GM18907 (cell line): ENCODE measurements around the gene ABI2.
"Not testable (repeated sequence)": the region's sequence is repeated elsewhere in the genome, so short reads cannot be mapped to it uniquely, and the experiment has no call there.

Experiments used
- ATAC-seq: cut with Tn5 transposase; IDR thresholded peaks from one replicate; pipeline ENCODE4 v1.9.1; 2021; ENCODE audit warnings: mild to moderate bottlenecking, moderate library complexity; ENCODE audit not compliant: unreplicated experiment

The ABI2 gene

DNA sequence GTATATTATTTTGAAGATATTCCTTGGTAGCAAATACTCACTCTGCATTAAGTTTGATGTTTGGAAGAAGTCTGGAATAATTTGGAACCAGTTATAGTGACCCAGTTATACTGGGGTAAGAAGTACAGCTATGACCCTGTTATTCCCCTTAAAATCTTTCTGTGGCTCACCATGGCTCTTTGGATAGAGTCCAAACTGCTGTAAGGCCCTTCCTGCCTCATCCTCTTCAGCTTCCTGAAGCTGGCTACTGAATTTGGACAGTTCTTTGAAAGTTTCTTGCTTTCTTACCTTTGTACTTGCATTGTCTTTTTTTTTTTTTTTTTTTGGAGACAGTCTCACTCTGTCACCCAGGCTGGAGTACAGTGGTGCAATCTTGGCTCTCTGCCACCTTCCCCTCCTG, 85.6 kb downstream of the ABI2 start:
- no peak for ATAC-seq

DNA sequence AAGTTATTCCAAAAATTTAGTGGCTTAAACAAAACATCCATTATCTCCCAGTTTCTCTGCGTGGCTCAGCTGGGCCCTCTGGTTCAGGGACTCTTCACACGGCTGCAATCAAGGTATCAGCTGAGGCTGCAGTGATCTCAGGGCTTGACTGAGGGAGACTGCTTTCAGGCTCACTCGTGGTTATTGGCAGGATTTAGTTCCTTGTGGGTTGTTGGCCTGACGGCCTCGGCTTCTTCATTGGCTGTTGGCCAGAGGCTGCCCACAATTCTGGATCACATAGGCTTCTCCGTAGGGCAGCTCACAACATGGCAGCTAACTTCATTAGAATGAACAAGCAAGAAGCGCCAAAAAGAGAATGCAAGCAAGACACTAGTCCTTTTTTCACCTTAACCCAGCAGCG, 90.1 kb downstream of the ABI2 start:
- no peak for ATAC-seq

DNA sequence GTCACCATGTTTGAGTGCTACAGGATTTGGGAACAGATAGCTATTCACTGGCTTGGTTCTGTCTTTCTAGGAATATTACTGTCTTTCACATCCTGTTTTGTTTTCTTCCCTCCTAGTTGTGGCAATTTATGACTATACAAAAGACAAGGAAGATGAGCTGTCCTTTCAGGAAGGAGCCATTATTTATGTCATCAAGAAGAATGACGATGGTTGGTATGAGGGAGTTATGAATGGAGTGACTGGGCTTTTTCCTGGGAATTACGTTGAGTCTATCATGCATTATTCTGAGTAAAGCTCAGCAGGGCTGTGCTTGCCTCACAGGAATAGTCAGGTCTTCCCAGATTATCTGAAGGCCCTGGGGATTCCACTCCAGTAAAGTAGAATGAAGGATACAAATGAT, 98.9 kb downstream of the ABI2 start:
- no peak for ATAC-seq

DNA sequence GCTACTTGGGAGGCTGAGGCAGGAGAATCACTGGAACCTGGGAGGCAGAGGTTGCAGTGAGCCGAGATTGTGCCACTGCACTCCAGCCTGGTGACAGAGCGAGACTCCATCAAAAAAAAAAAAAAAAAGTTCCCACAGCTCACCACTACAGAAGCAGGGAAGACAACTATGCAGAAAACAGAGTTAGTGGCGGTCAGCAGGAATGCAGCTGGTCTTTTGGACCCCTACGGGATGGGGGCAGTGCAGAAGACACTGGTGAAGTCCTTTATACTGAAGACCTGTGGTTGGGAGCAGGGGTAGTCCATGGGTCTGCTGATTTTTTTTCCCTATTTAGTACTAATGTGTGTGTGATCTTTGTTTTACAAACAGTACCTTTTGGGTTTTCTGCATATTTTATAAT, 101.4 kb downstream of the ABI2 start:
- not testable (repeated sequence) for ATAC-seq

DNA sequence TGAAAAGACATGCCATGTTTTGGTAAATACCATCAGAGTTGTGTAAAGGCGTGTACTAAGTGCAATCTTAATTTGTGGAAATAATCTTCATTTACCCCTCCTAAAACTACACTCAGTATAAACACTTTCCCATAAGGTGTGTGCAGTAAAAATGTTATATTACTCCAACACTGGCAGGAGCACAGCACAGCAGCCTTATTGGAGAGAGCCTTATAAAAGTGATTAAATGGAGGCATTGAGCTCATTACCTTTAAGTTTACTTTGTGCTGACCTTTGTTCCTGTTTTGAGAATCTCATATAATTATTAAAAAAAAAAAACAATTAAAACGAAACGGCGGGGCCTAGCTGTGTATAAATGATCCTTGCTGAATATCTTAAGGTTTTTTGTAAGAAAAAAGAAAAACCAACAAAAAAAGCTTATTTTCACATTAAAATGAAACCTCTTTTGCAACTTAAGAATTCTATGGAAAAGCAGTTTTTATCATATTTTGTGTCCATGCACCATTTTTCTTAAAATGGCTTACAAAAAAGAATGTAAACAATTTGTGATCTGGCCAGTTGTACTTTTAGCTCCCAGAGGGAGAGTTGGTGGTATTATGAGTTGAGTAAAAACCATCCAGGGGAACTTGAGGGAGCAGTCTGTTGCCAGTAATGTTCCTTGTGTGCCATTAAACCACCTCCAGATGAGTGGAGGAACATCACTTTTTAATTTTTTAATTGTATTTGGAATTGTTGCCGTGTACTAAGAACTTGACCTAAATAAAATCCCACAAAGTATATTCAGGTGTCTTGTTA, 103.4 kb downstream of the ABI2 start:
- ATAC-seq = no peak

DNA sequence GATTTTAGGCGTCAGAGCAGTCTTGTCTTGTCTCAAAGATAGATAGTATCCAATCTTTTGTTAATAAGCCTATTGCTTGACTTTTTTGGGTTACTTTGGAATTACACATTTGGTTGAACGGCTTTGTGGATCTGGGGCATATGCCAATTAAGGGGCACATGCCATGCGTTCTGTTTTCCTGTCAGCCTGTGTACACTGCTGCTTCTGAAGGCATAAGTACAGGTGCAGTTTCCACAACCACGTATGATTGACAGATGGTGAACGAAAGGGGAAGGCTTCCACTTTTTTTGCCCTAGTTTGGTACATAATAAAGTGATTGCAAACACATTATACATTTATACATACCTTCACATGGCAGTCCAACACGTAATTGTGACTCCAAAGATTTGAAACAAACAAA, 104.6 kb downstream of the ABI2 start:
- ATAC-seq = no peak

DNA sequence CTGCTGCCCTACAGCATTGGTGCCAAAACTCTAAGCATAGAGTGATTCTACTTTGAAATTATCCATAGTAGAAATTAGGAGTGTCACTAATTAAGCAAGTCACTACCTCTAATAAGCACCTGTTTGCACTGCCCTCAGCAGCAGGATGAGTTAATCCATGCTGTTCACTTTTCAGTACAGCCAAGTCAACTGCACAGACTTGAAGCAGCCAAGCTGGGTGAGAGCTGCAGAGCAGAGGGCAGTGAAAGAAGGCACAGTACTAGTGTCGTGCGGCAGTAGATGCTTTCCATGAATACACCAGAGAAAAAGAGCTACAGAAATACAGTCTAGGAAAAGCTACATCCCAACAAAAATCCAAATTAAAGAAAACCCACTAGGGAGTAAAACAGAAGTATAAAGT, 108.3 kb downstream of the ABI2 start:
- ATAC-seq = no peak

DNA sequence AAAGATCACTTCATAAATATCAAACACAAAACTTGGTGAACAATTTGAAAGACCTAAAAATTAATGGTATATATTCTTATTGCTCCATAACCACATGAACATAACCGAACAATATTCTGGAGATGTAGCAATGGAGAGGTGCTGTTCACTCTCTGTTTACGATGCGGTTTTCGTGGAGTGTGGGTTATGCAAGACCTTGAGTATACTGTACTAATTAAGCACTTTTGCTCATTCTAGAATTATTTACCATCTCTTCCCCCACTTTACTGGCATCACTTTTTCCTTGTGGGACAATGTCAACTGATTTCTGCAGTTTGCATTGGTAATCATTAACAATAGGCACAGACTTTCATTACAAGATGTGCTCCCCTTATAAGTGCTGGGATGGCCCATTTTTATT, 109.3 kb downstream of the ABI2 start:
- ATAC-seq = no peak

DNA sequence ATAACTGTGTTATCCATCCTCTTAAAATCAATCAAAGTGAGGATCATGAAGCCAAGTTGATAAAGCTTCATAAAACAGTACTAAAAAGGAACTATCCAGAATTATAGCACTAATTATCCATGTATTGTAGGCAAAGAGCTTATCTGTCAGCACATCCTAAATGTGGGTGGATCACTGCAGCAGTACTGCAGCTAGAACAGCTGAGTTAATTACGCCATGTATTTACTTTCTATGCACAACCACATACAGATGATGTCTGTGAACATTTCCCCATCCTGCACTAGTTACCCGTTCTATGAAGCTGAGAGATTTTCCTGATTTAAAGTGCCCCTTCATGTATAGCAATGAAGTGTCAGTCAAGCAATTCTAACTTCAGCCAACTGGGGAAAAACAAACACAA, 110.3 kb downstream of the ABI2 start:
- ATAC-seq = no peak

DNA sequence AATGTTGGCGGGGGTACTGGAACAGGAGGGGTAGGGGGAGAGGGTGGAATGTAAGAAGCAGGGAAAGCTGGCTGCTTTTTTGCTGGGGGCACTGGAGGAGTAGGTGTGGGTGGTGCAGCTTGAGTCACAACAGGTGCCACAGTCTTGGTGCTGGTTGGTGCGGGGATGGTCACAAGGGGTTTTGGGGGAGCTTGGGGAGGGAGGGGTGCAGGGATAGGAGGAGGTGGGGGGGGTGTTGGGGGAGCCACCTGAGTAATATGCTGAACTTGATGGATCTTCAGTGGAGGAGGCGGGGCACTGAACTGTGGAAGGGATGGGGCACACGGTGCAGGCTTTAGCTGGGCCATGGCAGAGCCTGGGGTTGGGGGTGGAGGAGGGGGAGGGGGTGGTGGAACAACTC, 112.5 kb downstream of the ABI2 start:
- no peak for ATAC-seq

DNA sequence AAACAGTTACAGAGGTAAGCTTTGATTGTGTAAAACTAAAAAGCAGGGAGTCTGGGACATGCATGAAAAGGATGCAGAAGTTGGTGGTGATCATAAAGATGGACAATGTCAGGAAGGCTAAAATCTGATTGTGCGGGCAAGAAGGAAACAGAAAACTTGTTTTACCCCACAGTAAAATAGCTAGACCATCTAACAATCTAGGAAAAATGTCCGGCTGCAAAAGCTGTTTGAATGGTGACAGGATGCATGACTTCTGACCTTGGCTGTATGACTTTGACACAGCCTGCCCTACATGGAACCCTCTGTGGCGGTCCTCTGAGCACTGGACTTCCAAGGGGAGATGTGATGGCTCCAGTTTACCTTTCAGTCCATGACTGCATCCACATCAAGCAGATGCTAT, 113.3 kb downstream of the ABI2 start:
- no peak for ATAC-seq

DNA sequence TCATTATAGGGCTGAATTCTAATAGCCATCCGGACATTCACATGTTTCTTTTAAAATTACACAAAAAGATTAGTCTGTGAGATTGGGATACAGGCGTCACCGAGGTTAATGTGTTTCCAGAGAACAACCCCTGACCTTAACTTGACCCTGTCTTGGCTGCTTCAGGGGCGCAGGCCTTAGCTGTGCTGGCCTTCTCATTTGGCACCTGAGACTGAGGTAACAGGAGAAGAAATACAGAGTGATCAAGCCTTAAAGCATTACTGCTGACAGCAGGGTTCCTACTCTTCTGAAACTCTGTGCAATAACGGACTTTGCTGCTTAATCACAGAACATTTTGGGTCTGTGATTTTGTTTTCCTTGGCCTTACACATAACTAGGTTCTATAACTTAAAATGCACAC, 114.3 kb downstream of the ABI2 start:
- ATAC-seq = no peak

DNA sequence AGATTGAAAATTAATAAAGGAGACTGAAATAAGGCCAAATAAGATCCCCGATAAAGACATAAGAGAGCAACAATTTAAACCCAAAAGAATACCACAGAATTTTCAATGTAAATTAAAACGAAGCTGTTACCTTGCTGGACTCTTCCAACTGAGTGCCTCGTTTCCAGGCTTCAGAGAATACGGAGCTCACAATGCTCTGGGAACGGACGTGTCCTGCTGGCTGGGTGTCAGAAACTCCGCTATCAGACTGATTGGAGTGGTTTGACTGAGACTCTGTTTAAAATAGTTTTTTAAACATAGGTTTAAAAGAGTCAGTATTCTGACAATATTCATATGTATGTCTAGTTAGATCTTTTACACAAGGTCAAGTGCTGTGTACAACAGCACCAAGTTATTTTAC, 116.5 kb downstream of the ABI2 start:
- ATAC-seq = no peak

DNA sequence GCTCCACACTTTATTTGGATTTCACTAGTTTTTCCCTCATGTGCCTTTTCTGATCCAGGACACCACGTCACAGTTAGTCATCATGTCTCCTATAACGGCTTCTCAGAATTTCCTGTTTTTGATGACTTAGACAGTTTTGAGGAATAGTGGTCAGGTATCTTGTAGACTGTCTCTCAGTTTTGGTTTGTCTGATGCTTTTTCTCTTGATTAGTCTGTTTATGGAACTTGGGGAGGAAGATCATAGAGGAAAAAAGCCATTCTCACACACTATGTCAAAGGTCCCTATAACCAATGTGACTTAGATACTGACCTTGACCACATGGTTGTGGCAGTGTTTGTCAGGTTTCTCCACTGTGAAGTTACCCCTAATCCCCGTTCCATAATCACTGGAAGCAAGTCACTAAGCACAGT, 117.9 kb downstream of the ABI2 start:
- ATAC-seq = no peak

DNA sequence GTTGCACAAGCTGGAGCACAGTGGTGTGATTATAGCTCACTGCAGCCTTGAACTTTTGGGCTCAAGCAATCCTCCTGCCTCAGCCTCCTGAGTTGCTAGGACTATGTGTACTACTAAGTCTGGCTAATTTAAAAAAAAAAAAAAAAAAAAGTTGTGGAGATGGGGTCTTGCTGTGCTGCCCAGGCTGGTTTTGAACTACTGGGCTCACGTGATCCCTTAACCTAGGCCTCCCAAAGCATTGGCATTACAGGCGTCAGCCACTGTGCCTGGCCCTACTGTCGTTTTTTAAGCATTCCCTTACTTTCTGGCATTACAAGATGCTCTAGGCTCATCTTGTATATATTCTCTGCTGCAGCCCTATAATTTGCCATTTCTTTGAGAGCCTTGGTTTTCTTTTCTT, 118.6 kb downstream of the ABI2 start:
- ATAC-seq = no peak

DNA sequence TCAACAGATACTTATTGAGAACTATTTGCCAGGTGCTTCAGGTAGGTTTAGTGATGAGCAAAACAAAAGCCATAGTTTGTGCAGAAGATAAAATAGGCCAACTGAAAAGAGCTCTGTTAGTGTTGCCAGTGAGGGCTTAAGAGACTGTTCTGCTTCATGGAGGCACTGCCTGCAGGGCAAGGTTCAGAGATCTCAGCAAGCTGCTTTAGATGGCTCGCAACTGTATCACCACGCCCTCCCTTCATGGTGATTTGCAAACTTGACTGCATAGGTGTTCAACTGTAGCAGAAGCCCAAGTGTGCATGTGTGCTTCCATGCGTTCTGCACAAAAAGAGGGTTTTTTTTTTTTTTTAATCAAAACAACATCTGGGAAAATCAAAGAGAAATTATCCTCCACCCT, 122.4 kb downstream of the ABI2 start:
- ATAC-seq = no peak

DNA sequence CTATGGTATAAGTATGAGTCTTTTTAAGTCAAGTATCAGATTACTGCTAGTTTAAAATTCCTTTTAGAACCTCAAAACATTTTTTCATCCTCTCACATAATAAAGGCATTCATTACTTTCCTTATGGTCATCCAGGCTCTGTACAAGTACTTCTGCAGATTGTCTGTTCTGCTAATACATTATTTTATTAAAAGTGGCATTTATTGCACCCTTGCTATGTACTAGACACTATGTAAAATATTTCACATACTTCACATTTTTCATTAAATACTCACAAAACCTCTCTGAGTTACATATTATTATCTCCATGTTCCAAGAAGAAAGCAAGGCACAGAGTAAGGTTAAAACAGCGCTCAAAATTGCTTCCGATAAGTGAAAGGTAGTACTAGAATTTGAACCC, 122.8 kb downstream of the ABI2 start:
- ATAC-seq = no peak

DNA sequence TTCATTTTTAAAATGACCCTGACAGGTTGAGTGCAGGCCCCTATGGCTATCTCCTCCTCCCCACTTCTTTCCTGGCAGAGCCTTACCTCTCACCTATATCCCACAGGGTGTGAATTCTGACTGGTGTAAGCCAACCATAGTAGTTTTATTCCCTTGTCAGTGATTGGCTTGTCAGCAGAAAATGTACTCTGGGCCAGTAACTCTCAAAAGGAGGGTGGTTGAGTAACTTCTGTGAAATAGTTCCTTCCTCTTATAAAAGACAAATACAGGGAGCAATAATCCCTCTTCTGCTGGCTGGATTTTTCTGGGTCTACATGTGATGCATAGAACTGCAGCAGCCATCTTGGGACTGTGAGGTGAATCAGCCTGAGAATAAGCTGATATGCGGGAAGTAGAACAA, 123.5 kb downstream of the ABI2 start:
- no peak for ATAC-seq

DNA sequence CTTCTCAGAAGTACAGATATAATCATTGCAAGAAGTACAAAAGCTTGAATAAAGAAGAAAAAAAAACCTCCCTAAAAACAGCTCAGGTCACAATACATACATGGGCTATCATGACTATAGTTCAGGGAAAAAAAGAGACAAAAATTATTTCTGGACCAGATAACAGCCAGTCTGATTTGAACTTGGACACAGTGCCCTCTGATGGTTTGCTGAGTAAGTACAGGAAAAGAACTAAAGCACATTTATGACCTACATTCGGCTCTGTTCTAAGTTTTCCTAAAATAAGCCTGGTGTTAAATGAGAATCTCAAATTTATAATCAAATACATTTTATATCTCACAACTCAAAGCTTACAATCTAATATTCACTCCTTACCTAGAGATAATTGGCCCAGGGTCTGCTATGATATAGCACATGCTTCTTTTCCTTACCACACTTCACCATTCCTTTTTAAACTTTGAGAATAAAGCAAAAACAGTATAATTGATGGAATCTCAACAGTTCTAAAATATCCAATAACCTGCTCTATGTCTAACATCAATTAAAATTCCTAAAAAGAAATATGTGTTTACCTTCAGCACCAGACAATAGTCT, 125.8 kb downstream of the ABI2 start:
- peak; percentile 69 for ATAC-seq

DNA sequence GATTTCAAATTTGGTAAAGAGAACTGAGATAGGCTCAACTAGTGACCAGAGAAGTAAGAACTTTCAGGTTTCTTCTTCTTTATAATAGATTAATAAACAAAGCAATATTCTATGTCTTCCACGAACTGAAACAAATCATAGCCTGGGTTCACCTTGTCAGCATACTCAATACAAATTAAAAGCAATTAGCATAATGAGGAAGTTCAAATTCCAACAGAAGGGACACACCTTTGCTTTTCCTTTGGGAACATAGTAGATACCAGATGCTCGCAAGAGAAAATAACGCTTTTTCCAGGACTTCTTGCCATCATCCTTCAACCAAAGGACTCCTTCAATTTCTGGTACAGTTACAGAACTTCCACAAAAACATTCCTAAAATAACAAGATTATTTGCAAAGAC, 127.0 kb downstream of the ABI2 start:
- ATAC-seq = no peak

DNA sequence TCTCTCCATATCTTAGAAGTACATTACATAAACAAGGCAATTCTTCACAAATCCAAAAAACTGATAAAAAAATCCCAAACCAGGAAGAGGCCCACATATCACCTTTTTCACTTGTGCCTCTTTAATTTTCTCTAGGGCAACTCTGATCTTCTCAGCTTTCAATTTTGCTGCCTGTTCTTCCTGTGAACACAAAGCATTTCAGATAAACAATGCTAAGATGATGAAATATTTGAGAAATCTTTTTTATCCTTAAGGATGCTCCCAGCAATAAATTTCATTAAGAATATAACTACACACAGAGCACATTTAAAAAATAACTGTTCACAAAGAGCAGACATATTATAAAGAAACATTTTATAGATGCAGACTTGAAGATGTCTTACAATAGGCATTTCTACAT, 133.6 kb downstream of the ABI2 start:
- no peak for ATAC-seq

DNA sequence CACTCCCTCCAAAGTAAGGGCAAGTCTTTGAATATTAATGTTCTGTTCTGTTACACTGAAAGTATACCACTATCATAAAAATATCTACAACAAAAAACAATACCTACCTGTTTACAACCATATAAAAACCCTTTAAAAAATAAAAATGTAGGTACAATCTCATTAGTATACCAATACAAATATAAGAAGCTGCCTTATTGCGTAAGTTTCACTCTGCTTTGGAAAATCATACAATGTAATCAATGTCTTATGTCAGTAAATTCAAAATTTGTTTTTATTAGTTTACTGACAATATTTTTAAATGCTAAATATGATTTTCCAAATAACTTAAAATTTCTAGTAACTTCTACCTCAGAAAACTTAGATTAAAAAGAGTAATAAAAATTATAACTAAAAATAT, 134.1 kb downstream of the ABI2 start:
- ATAC-seq = no peak

DNA sequence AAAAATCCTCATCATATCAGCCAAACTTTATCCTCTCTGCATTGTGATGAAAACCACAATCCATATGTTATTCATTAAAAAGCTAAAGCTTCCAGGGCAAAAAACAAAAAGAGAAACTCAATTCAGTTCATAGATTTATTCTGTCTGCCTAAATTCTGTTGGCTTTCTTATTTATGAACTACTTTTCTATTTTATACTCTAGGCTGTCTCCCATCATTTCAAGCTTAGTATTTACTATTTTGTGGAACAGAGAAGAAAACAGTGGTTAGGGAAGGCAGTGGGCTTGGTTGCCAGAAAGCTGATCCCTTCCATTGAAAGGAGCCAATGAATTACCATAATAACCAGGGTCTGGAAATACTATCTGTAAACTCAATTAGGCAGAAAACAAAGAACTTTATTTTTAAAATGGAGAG, 135.1 kb downstream of the ABI2 start:
- no peak for ATAC-seq
